ENCODE measurements around the gene DIPK1C.

DIPK1C gene

DNA sequence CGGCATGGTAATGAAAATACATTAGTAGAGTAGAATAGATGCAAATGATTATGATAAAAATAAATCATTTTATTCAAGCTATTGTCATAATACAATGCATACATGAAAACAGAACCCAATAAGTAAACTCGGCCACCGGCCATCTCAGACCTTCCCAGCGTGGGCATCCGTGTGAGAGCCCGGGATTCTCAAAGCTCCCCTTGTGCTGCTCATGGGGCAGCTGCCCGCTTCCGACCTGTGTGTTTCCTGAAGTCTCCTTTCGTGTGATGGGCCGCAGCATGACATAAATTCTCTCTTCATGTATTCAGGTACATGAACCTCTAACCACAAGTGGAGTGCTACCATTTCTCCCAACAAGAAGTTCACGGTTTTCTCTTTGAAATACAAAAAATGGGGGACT is 25.6 kb upstream of the DIPK1C start:
- no peak for DNase-seq (ENCODE audit: low read depth in 2 of 2)

- no peak for DNase-seq (ENCODE audit: low read depth in 2 of 2)
These were observed 23.1 kb upstream of the DIPK1C start for GRCh38 chr18:74480149-74480651.

- no peak for DNase-seq (ENCODE audit: low read depth in 2 of 2)
These were observed 22.5 kb upstream of the DIPK1C start for GRCh38 chr18:74479486-74480148.

DNA sequence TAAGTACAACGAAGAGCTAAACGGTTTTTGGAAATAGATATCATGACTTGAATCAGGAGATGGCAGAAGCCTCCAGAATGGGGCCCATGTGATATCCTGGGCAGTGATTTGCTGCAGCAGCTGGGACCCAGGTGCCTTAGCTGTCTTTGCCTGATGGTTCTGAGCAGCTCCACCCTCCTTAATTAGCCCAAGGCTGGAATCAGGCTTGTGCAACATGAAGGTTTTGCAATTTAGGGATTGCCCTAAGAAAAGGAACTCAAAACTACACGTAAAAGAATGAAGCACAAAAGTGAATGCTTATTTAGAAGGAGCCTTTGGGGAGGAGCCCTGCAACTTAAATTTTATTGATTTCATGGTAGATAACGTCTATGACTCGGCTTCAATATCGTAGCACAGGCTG is 21.8 kb upstream of the DIPK1C start:
- DNase-seq (ENCODE audit: low read depth in 2 of 2) = no peak

DNA sequence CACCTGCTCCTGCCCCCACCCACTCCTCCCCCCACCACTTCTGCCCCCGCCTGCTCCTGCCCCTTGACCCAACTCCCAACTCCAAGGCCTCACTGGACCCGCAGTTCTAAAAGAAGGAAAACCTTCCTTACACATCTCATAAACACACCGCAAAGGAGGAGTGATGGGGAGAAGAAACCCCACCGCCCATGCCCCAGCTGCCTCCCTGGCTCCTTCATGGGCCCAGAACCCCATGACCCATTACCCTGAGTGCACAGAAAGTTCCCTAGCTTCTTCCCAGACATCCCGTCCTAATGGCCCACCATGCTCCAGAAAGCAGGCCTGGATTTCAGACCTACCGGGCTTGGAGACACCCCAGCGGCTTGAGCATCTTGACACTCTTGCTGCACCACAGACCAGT is 21.2 kb upstream of the DIPK1C start:
- DNase-seq (ENCODE audit: low read depth in 2 of 2) = no peak

DNA sequence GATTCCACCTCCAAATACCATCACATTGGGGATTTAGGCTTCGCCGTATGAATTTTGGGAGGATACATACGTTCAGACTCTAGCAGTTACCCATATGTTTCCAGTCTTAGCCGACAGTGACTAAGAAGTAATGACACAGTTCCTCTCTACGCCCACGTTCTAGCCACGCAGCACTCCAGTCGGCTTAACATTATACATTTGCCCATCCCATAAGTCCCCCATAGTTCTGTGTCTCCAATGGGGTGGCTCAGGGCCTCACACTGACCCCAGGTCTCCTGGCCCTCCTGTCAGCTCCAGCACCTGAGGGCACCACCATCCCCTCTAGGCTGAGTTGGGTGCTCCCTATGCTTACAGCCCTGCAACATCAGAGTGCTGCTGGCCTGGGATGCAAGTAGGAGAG is 20.7 kb upstream of the DIPK1C start:
- no peak for DNase-seq (ENCODE audit: low read depth in 2 of 2)

- no peak for DNase-seq (ENCODE audit: low read depth in 2 of 2)
These were observed 19.0 kb upstream of the DIPK1C start for GRCh38 chr18:74476140-74476539.

DNA sequence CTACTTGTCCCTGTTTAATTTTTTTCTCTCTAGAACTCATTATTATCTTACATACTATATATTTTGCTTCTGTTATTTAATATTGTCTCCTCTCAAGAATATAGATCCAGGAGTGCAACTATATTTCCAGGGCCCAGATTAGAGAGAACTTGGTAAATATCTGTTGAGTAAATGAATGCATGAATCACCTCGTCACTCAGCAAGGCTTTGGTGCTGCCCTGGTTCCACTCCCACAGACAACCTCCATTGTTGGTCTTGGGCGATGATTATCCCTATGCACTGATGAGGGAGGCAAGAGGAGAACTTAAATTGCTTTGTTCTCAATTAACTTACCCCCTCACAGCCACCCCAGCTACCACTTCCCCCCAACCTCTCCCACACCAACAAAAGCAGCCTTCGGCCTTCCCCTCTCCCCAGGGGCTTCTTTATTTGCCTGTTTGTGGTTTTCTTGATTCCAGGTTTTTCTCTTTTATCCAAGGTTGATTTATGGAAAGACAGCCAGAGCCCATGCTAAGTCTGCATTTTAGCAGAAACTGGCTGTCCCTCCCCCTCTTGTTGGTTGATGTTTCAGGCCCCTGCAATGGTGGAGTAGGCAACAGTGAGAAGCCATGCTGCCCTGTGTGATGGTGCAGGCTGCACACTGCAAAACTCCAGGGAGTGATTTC is 17.0 kb upstream of the DIPK1C start:
- DNase-seq (ENCODE audit: low read depth in 2 of 2) = no peak

- DNase-seq (ENCODE audit: low read depth in 2 of 2) = no peak
These were observed 15.2 kb upstream of the DIPK1C start for GRCh38 chr18:74472312-74472711.

- DNase-seq (ENCODE audit: low read depth in 2 of 2) = no peak
These were observed 11.5 kb upstream of the DIPK1C start for GRCh38 chr18:74468547-74469061.

GRCh38 chr18:74465775-74466174 is 8.7 kb upstream of the DIPK1C start:
- DNase-seq (ENCODE audit: low read depth in 2 of 2) = no peak

DNA sequence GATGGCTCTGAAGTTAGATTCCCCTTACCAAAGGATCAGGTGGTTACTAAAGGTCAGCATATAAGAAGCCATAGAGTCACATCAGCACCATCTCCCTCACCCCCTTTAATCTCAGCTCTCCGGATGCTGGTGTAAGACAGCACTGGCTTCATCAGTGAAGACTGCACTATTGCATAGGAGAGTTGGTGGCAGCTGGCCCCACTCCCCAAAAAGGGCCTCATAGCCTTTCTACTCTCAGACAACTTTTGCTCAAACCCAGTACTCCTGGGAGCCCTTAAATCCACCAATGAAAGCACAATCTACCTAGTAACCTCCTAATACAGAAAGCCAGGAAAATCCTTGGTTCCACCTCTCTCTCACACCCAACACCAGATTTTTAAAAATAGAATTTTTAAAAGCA is 6.9 kb upstream of the DIPK1C start:
- DNase-seq (ENCODE audit: low read depth in 2 of 2) = no peak

DNA sequence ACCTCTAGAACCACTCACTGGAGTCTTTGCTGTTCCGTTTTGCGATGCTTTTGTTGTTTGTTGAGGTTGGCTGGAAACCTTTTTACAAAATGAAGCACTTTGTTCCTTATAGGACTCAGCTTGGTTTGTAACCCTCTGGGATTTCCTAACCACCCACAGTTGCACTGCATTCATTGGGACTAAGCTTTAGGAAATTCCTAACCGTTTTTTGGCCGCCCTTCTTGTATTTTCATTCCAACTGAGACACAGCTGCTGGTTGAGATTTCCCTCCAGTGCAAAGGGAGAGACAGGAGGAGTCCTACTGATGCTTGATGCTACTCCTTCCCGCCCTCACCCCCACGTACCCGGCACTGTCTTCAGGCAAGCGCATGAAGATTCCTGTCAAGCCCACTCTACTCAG is 6.1 kb upstream of the DIPK1C start:
- no peak for DNase-seq (ENCODE audit: low read depth in 2 of 2)

- no peak for DNase-seq (ENCODE audit: low read depth in 2 of 2)
These were observed 3.7 kb upstream of the DIPK1C start for GRCh38 chr18:74460825-74461224.

- no peak for DNase-seq (ENCODE audit: low read depth in 2 of 2)
These were observed 2.8 kb upstream of the DIPK1C start for GRCh38 chr18:74459889-74460288.

- DNase-seq (ENCODE audit: low read depth in 2 of 2) = no peak
These were observed 765 bp upstream of the DIPK1C start for GRCh38 chr18:74457725-74458421.

DNA sequence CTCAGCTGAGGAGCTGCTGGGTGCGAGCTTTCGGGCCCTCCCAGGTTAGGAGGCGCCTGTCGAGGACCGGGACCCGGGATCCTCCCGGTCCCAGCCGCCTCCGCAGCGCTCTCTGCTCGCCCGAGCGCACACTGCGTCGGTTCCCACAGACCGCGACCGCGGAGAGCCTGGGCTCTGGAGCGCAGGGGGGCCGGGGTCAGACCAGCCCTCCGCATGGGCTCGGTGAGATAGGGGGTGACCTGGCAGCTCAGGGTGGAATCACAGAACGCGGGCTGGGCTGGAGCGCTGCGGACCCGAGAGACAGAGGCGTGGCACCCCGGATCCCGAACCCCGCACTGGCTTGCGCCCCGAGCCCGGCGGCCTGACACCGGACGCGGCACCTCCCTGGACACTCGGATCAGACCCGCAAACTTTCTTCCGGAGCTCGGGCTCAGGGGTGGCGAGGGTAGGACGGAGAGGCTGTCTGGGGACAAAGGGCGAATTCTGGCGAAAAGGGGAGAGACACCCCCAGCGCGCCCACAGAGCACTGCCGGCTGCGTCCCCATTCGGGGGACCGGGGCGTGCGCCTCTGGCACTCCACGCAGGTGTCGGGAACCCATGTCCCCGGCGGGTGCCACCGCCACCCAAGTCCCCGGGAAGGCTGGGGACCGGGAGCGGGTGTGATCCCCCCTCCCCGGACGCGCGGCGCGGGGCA is 612 bp downstream of the DIPK1C start:
- no peak for DNase-seq (ENCODE audit: low read depth in 2 of 2)

DNA sequence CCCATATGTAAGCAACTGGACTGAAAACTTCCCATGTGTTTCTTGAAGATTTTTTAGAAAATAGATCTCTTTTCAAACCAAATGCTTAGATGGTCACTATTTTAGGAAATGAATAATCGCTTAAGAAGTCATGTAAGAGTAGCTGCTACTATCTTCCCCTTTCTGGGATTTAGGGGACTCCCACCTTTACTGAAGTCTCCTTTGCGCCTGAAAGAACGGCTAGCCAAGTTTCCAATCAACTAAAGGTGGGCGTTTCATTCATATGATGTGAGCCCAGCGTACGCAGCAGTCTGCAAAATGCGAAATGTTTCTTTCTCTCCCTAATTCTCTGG is 1.1 kb downstream of the DIPK1C start:
- DNase-seq (ENCODE audit: low read depth in 2 of 2) = no peak

GRCh38 chr18:74455386-74455785 is 1.7 kb downstream of the DIPK1C start:
- no peak for DNase-seq (ENCODE audit: low read depth in 2 of 2)

DNA sequence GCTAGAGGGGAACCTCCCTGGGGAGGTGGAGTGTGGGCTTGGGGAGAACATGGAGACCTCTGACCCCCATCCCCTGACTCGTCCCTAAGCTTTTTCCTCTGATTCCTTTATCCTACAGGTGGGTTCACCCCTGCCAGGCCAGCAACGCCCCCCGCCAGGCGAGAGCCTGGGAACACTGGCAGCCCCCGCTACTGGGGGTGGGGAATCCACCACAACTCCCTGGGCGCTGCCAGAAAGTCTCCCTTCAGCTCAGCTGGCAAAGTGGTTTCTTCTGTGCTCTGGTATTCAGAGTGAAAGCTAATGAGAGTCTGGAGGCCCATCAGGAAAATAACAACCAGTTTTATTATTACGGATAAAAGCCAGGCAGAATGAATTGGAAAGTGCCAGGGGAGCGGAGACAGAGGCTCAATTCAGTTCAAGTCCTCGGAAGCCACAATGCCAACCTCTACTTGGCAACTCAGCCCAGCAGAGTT is 2.8 kb downstream of the DIPK1C start:
- no peak for DNase-seq (ENCODE audit: low read depth in 2 of 2)

DNA sequence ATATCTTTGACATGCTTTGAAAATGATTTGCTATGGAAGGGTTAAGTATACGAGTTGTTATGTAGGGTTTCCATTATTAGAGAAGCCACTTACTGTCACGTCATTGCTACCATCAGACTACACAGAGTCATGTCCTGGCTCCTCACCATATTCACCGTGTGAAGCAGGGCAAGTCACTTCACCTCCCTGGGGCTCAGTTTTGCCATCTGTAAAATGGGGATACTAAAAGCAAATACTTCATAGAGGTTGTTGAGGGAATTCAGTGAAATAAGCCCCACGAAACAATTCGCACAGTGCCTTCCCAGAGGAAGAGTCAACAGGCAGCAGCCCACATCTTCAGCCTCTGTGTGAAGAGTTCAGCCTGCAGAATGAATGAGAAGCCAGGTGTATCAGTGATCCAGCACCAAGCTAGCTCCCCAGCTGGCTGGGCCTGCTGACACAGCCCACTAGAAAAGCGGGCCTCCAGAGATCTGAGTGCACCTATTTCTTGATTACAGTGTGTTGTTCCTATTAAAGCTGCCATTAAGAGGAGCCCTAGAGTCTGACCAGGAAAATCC is 3.4 kb downstream of the DIPK1C start:
- no peak for DNase-seq (ENCODE audit: low read depth in 2 of 2)

DNA sequence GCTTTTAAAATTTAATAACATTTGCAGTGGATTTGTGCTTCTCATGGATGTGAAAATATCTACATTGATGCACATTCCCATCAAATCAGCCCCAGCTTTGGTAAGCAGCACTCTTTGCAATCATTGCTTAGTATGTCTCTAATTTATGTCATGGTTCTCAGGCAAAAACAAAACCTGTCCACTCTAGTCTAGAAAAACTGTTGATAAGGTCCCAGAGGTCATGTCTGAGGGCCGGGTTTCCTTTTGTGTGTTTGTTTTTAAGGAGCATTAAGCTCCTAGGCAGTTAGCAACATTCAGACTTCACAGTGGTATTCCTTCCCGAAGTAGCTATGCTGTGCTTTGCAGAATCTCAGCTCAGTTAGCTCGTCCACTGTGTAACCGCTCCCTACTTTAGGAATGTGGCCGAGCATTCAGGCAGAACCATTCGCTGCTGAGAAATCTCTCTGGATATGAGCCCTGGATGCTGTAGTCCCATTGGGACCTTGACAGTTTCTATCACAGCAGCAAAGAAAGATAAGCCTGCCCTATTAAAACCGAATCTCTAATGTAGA is 4.0 kb downstream of the DIPK1C start:
- DNase-seq (ENCODE audit: low read depth in 2 of 2) = no peak
